HCT116 (cell line): ENCODE results near the gene NFKB1. TPM values are rescaled to one million over a fixed set of nuclear protein-coding genes. Genes with fewer than 3 reads are reported as not detected.

Experiments used
- ATAC-seq: fragments of 200-7000 bp; cut with Tn5 transposase; 2 replicates; pipeline ENCODE4 v1.9.1; 2020; ENCODE audit warnings: mild to moderate bottlenecking, moderate library complexity
- BruUV-seq: library from RNA; stranded (reverse); fragments of 400-500 nt; replicated peaks from 2 replicates; lab custom pipeline; 2021; lab: Mats Ljungman, UMichigan
- CTCF ChIA-PET: fragments of 300-600 bp; sonication (Branson Sonifier 250); formaldehyde crosslinking; loops from one replicate; lab custom pipeline; 2021; ENCODE audit warnings: antibody characterized with exemption; lab: Charles Lee
- POLR2A ChIA-PET: fragments of 300-600, 350-600 bp; sonication (Branson Sonifier 250); formaldehyde crosslinking; loops from one replicate; lab custom pipeline; 2021; ENCODE audit warnings: antibody characterized with exemption; lab: Charles Lee
- RAD21 ChIA-PET, 2 experiments: fragments of 300-600 bp; sonication (Branson Sonifier 250); formaldehyde crosslinking; loops; one replicate each; lab custom pipeline; 2023; ENCODE audit warnings: low total read pairs in 2 of 2; ENCODE audit not compliant: uncharacterized antibody in 2 of 2, unreplicated experiment in 2 of 2, low non-redundant PET in 1 of 2; lab: Charles Lee
- DNase-seq: peaks from one replicate; pipeline ENCODE4 v3.0.0-alpha.2; 2010; ENCODE audit warnings: low read depth, low spot score
- H2AFZ ChIP-seq: fragments of 200-600 bp; shearing (Covaris generic), sonication (generic); 2 replicates; pipeline ENCODE4 v1.6.1; 2017; ENCODE audit warnings: low read depth, mixed run types, mixed read lengths, antibody characterized with exemption, low read length; ENCODE audit not compliant: poor library complexity, severe bottlenecking
- H3K27ac ChIP-seq: 2 replicates; pipeline ENCODE4 v1.5.1; 2012; ENCODE audit warnings: low read depth, low read length
- H3K27me3 ChIP-seq: fragments of 200-600 bp; sonication (generic); 2 replicates; pipeline ENCODE4 v1.6.1; 2016; ENCODE audit warnings: mixed run types, low read length, mixed read lengths; ENCODE audit not compliant: insufficient read depth
- H3K36me3 ChIP-seq, 2 experiments: fragments of 200-500 bp in 1 of 2; fragments of 200-600 bp in 1 of 2; sonication (Bioruptor generic) in 1 of 2; sonication (generic) in 1 of 2; 2 replicates each; pipeline versions ENCODE4 v1.5.1 to v1.6.1; 2014 to 2016; ENCODE audit warnings: low read length in 2 of 2, inconsistent platforms in 1 of 2, mixed read lengths in 1 of 2, mixed run types in 1 of 2; ENCODE audit not compliant: insufficient read depth in 2 of 2, control insufficient read depth in 1 of 2
- H3K4me1 ChIP-seq, 2 experiments: fragments of 200-600 bp in 1 of 2; sonication (generic) in 1 of 2; 2 replicates each; pipeline versions ENCODE4 v1.5.1 to v1.6.1; 2012 to 2017; ENCODE audit warnings: low read length in 2 of 2, inconsistent platforms in 1 of 2, mild to moderate bottlenecking in 1 of 2, mixed read lengths in 1 of 2, mixed run types in 1 of 2, moderate library complexity in 1 of 2; ENCODE audit not compliant: insufficient read depth in 2 of 2, control insufficient read depth in 1 of 2
- H3K4me2 ChIP-seq: fragments of 200-600 bp; sonication (generic); 2 replicates; pipeline ENCODE4 v1.6.1; 2017; ENCODE audit warnings: mixed run types, low read length, mixed read lengths
- H3K4me3 ChIP-seq, 2 experiments: fragments of 200-600 bp in 1 of 2; sonication (generic) in 1 of 2; replicated peaks in 1 of 2; 2 replicates each; pipeline ENCODE4 v1.5.1; 2011 to 2016; ENCODE audit warnings: low read length in 2 of 2, control low read depth in 1 of 2, low read depth in 1 of 2, mild to moderate bottlenecking in 1 of 2, mixed read lengths in 1 of 2, mixed run types in 1 of 2
- H3K79me2 ChIP-seq: fragments of 200-600 bp; sonication (generic); 2 replicates; pipeline ENCODE4 v1.6.1; 2017; ENCODE audit warnings: mild to moderate bottlenecking, mixed run types, low read length, moderate library complexity, mixed read lengths; ENCODE audit not compliant: insufficient read depth
- H3K9ac ChIP-seq: fragments of 200-600 bp; sonication (generic); 2 replicates; pipeline ENCODE4 v1.6.1; 2016; ENCODE audit warnings: low read length, mixed read lengths
- H3K9me2 ChIP-seq: fragments of 200-600 bp; sonication (generic), shearing (Covaris generic); 2 replicates; pipeline ENCODE4 v1.6.1; 2017; ENCODE audit warnings: mixed run types, mild to moderate bottlenecking, moderate library complexity; ENCODE audit not compliant: insufficient read depth
- H3K9me3 ChIP-seq, 2 experiments: fragments of 200-500 bp in 1 of 2; fragments of 200-600 bp in 1 of 2; sonication (Bioruptor generic) in 1 of 2; sonication (generic) in 1 of 2; 2 replicates each; pipeline ENCODE4 v1.6.1; 2014 to 2017; ENCODE audit warnings: low read length in 2 of 2, mixed read lengths in 2 of 2, inconsistent platforms in 1 of 2, low read depth in 1 of 2, mild to moderate bottlenecking in 1 of 2, mixed run types in 1 of 2, moderate library complexity in 1 of 2; ENCODE audit not compliant: control insufficient read depth in 1 of 2, insufficient read depth in 1 of 2
- H4K20me1 ChIP-seq: fragments of 200-600 bp; sonication (generic), shearing (Covaris generic); 2 replicates; pipeline ENCODE4 v1.6.1; 2017; ENCODE audit warnings: mixed run types, mild to moderate bottlenecking, moderate library complexity; ENCODE audit not compliant: insufficient read depth
- JUND ChIP-seq: IDR thresholded peaks from 2 replicates; pipeline ENCODE4 v1.6.1; 2012
- MAX ChIP-seq: IDR thresholded peaks from 2 replicates; pipeline ENCODE4 v1.6.1; 2012
- SIN3A ChIP-seq: IDR thresholded peaks from 2 replicates; pipeline ENCODE4 v1.6.1; 2012; ENCODE audit warnings: low read depth
- SP1 ChIP-seq: IDR thresholded peaks from 2 replicates; pipeline ENCODE4 v1.6.1; 2012; ENCODE audit warnings: low read depth
- TCF7L2 ChIP-seq: IDR thresholded peaks from 2 replicates; pipeline ENCODE4 v1.7.0; 2011; ENCODE audit warnings: borderline replicate concordance, inconsistent platforms; ENCODE audit not compliant: insufficient read depth, insufficient read length; ENCODE audit errors: extremely low read depth
- intact Hi-C: fragments of 100-400 bp; cut with micrococcal nuclease; formaldehyde crosslinking; loops from 2 replicates; pipeline ENCODE4 v1.10.0; 2022
- total RNA-seq: library from RNA; stranded (reverse); gene quantifications from one replicate; pipeline ENCODE4 v1.2.1, GENCODE V29; 2021; ENCODE audit not compliant: unreplicated experiment

Gene NFKB1
- total RNA-seq, 1 experiment from 2014 or later: 29.4 TPM

- Histone ChIP-seq H3K36me3 (no peaks in the 10 kb centered on the region), H3K4me1 (no peaks in the 10 kb centered on the region), H3K27me3 (no peaks in the 10 kb centered on the region), H3K9me2 (no peaks in the 10 kb centered on the region)
- BruUV-seq: no TSS peak
- ChIA-PET CTCF (no interaction called here), RAD21 (no interaction called here), POLR2A (no interaction called here)
- DNase-seq: no peak
- ATAC-seq: no peak
- intact Hi-C loops: no loop called here
- TF ChIP-seq SP1: no peak
- TF ChIP-seq, all 23 proteins: peak for 0
- H2AFZ ChIP-seq: no peak overlapping the region
- H3K27ac ChIP-seq: no peak overlapping the region
- no peaks in the 10 kb centered on the region for H4K20me1 ChIP-seq
- no peak overlapping the region for H3K9ac ChIP-seq
- H3K9me3 ChIP-seq: no peaks in the 10 kb centered on the region
- no peaks in the 10 kb centered on the region for H3K79me2 ChIP-seq
- no peak overlapping the region for H3K4me3 ChIP-seq
- H3K4me2 ChIP-seq: no peak overlapping the region
Observed at GRCh38 chr4:102552781-102553180, 51.6 kb downstream of the NFKB1 start.

- H4K20me1 ChIP-seq: no peaks in the 10 kb centered on the region
- no peak overlapping the region for H3K4me3 ChIP-seq
- no peak overlapping the region for H3K9ac ChIP-seq
- H3K4me2 ChIP-seq: no peak overlapping the region
- H3K9me3 ChIP-seq: no peaks in the 10 kb centered on the region
- no peaks in the 10 kb centered on the region for H3K79me2 ChIP-seq
- ChIA-PET RAD21 (no interaction called here), CTCF (no interaction called here), POLR2A (no interaction called here)
- no peak overlapping the region for H2AFZ ChIP-seq
- no peaks in the 10 kb centered on the region for H3K27me3 ChIP-seq
- DNase-seq (no peak), ATAC-seq (no peak)
- BruUV-seq: no TSS peak
- H3K27ac ChIP-seq: no peak overlapping the region
- intact Hi-C loops: no loop called here
- H3K36me3 ChIP-seq: no peaks in the 10 kb centered on the region
- no peaks in the 10 kb centered on the region for H3K4me1 ChIP-seq
- TF ChIP-seq JUND (no peak), TCF7L2 (no peak), MAX (no peak), SIN3A (no peak)
- no peaks in the 10 kb centered on the region for H3K9me2 ChIP-seq
Observed at GRCh38 chr4:102553982-102554381, 52.8 kb downstream of the NFKB1 start.
